ENCODE results near the gene TMEM89.
A peak's percentile ranks its signal among the peaks of the same experiment; 100 is the strongest.

Gene TMEM89

GRCh38 chr3:48596157-48596556, 25.4 kb downstream of the TMEM89 start:
- no peak for TF ChIP-seq CTCF (conservative IDR thresholded peaks at IDR 0.05; ENCODE audit: control insufficient read depth, insufficient read depth, low read depth, low read length)
- DNase-seq (ENCODE audit: low read depth): no peak
- H3K4me3 ChIP-seq (ENCODE audit: control insufficient read depth, low read depth, low read length): no peak overlapping the region

- TF ChIP-seq CTCF (conservative IDR thresholded peaks at IDR 0.05; ENCODE audit: control insufficient read depth, insufficient read depth, low read depth, low read length): no peak
- peak overlapping the region; percentile 47 for H3K4me3 ChIP-seq (ENCODE audit: control insufficient read depth, low read depth, low read length)
- DNase-seq (ENCODE audit: low read depth): peak; percentile 90
Observed at GRCh38 chr3:48595526-48596121, 25.9 kb downstream of the TMEM89 start.

GRCh38 chr3:48595075-48595525, 26.5 kb downstream of the TMEM89 start, which contains the start of gene COL7A1:
Gene COL7A1, minus strand, starts transcription at chr3:48595329. Its CDS starts 170 bp downstream, at chr3:48595159.
- no peak for DNase-seq (ENCODE audit: low read depth)
- no peak for TF ChIP-seq CTCF (conservative IDR thresholded peaks at IDR 0.05; ENCODE audit: control insufficient read depth, insufficient read depth, low read depth, low read length)
- peak within 1 kb of the TSS; percentile 47 for H3K4me3 ChIP-seq (ENCODE audit: control insufficient read depth, low read depth, low read length)

- no peak for TF ChIP-seq CTCF (conservative IDR thresholded peaks at IDR 0.05; ENCODE audit: control insufficient read depth, insufficient read depth, low read depth, low read length)
- peak overlapping the region; percentile 47 for H3K4me3 ChIP-seq (ENCODE audit: control insufficient read depth, low read depth, low read length)
- DNase-seq (ENCODE audit: low read depth): peak; percentile 20
Observed at GRCh38 chr3:48594417-48595049, 27.0 kb downstream of the TMEM89 start.

GRCh38 chr3:48593337-48593736, 28.2 kb downstream of the TMEM89 start:
- no peak overlapping the region for H3K4me3 ChIP-seq (ENCODE audit: control insufficient read depth, low read depth, low read length)
- DNase-seq (ENCODE audit: low read depth): no peak
- no peak for TF ChIP-seq CTCF (conservative IDR thresholded peaks at IDR 0.05; ENCODE audit: control insufficient read depth, insufficient read depth, low read depth, low read length)

GRCh38 chr3:48592519-48593087, 29.0 kb downstream of the TMEM89 start:
- peak; percentile 23 for DNase-seq (ENCODE audit: low read depth)
- H3K4me3 ChIP-seq (ENCODE audit: control insufficient read depth, low read depth, low read length): no peak overlapping the region
- TF ChIP-seq CTCF (conservative IDR thresholded peaks at IDR 0.05; ENCODE audit: control insufficient read depth, insufficient read depth, low read depth, low read length): no peak

Measured in fibroblast of mammary gland (primary cell).